Measurements from ENCODE around the gene FAM222B. TPM values are rescaled to one million over a fixed set of nuclear protein-coding genes. Genes with fewer than 3 reads are reported as not detected.
A peak's percentile ranks its signal among the peaks of the same experiment; 100 is the strongest.

FAM222B gene
- total RNA-seq, 1 experiment from 2014 or later, result 39.5 TPM

GRCh38 chr17:28710861-28711722, 131.5 kb downstream of the FAM222B start:
- H3K4me3 Mint-ChIP-seq (ENCODE audit: unreplicated experiment), result peak overlapping the region; percentile 82
- peaks cover 35% of the 10 kb centered on the region for H3K36me3 Mint-ChIP-seq (ENCODE audit: insufficient read depth, unreplicated experiment)
- peak; percentile 95 to 98 for DNase-seq
- H3K27me3 Mint-ChIP-seq (ENCODE audit: insufficient read depth, unreplicated experiment), result no peaks in the 10 kb centered on the region
- Histone ChIP-seq H3K36me3 (ENCODE audit: control insufficient read depth, insufficient read depth, low read length) (no peaks in the 10 kb centered on the region), H3K4me3 (ENCODE audit: low read depth, low read length) (peak overlapping the region; percentile 64), H3K9me3 (no peaks in the 10 kb centered on the region), H3K27me3 (replicated peaks; ENCODE audit: control insufficient read depth, insufficient read depth, low read length) (no peaks in the 10 kb centered on the region), H3K4me1 (peaks cover 11% of the 10 kb centered on the region)
- no peak for TF ChIP-seq CTCF (IDR thresholded peaks at IDR 0.05; ENCODE audit: insufficient read depth in 1 of 2, low read depth in 1 of 2, low read length in 1 of 2, severe bottlenecking in 1 of 2, unreplicated experiment in 1 of 2)
- no peaks in the 10 kb centered on the region for H3K9me3 Mint-ChIP-seq (ENCODE audit: unreplicated experiment)
- POLR2A ChIA-PET, result interaction anchor here (0.5 to 2.7 kb wide), 21 partner anchors 9 to 1576 kb away, joined by 3 to 213 read pairs (median 6); partner anchors contain the start of genes NEK8, PHF12, RPL23A and SDF2
- H3K4me1 Mint-ChIP-seq (ENCODE audit: low read depth, unreplicated experiment), result peaks cover 6% of the 10 kb centered on the region
- peak overlapping the region; percentile 87 for H3K27ac Mint-ChIP-seq (ENCODE audit: unreplicated experiment)
- CTCF ChIA-PET, result interaction anchor here (0.6 to 2.4 kb wide), 14 partner anchors 8 to 728 kb away, joined by 3 to 33 read pairs (median 6); partner anchors contain the start of genes NEK8, RPL23A and TLCD1
- intact Hi-C loops (cut with micrococcal nuclease; ENCODE audit: unreplicated experiment), result loop anchor here (1.0 kb wide), 2 partner anchors 8 to 13 kb away; partner anchors contain the start of gene RPL23A
- no TSS peak for BruUV-seq (replicated peaks)

- Mint-ChIP-seq H3K27ac (ENCODE audit: unreplicated experiment) (no peak overlapping the region), H3K4me3 (ENCODE audit: unreplicated experiment) (no peak overlapping the region), H3K4me1 (ENCODE audit: low read depth, unreplicated experiment) (peaks cover 1% of the 10 kb centered on the region), H3K9me3 (ENCODE audit: unreplicated experiment) (no peaks in the 10 kb centered on the region), H3K36me3 (ENCODE audit: insufficient read depth, unreplicated experiment) (peaks cover 63% of the 10 kb centered on the region), H3K27me3 (ENCODE audit: insufficient read depth, unreplicated experiment) (no peaks in the 10 kb centered on the region)
- ChIA-PET POLR2A (interaction anchor here (1.1 kb wide), 1 partner anchor 12 kb away, joined by 5 read pairs; the partner anchor contains the start of gene RPL23A), CTCF (no interaction called here)
- BruUV-seq (replicated peaks), result no TSS peak
- Histone ChIP-seq H3K27me3 (replicated peaks; ENCODE audit: control insufficient read depth, insufficient read depth, low read length) (no peaks in the 10 kb centered on the region), H3K4me1 (peaks cover 11% of the 10 kb centered on the region), H3K4me3 (ENCODE audit: low read depth, low read length) (no peak overlapping the region), H3K36me3 (ENCODE audit: control insufficient read depth, insufficient read depth, low read length) (no peaks in the 10 kb centered on the region), H3K9me3 (no peaks in the 10 kb centered on the region)
- intact Hi-C loops (cut with micrococcal nuclease; ENCODE audit: unreplicated experiment), result no loop called here
- no peak for TF ChIP-seq CTCF (IDR thresholded peaks at IDR 0.05; ENCODE audit: insufficient read depth in 1 of 2, low read depth in 1 of 2, low read length in 1 of 2, severe bottlenecking in 1 of 2, unreplicated experiment in 1 of 2)
- no peak for DNase-seq
These were observed 135.3 kb downstream of the FAM222B start for GRCh38 chr17:28707339-28707720.

GRCh38 chr17:28706471-28707338, 135.9 kb downstream of the FAM222B start:
- BruUV-seq (replicated peaks), result no TSS peak
- no peaks in the 10 kb centered on the region for H3K9me3 ChIP-seq
- TF ChIP-seq CTCF (IDR thresholded peaks at IDR 0.05; ENCODE audit: insufficient read depth in 1 of 2, low read depth in 1 of 2, low read length in 1 of 2, severe bottlenecking in 1 of 2, unreplicated experiment in 1 of 2), result no peak
- Mint-ChIP-seq H3K36me3 (ENCODE audit: insufficient read depth, unreplicated experiment) (peaks cover 67% of the 10 kb centered on the region), H3K27ac (ENCODE audit: unreplicated experiment) (no peak overlapping the region), H3K9me3 (ENCODE audit: unreplicated experiment) (no peaks in the 10 kb centered on the region), H3K27me3 (ENCODE audit: insufficient read depth, unreplicated experiment) (no peaks in the 10 kb centered on the region), H3K4me1 (ENCODE audit: low read depth, unreplicated experiment) (no peaks in the 10 kb centered on the region), H3K4me3 (ENCODE audit: unreplicated experiment) (no peak overlapping the region)
- peaks cover 10% of the 10 kb centered on the region for H3K4me1 ChIP-seq
- no peaks in the 10 kb centered on the region for H3K27me3 ChIP-seq (replicated peaks; ENCODE audit: control insufficient read depth, insufficient read depth, low read length)
- peaks cover 2% of the 10 kb centered on the region; the same call in 1 of the 2 replicates for H3K36me3 ChIP-seq (ENCODE audit: control insufficient read depth, insufficient read depth, low read length)
- POLR2A ChIA-PET, result interaction anchor here (1.1 kb wide), 1 partner anchor 13 kb away, joined by 5 read pairs; the partner anchor contains the start of gene RPL23A
- CTCF ChIA-PET, result no interaction called here
- H3K4me3 ChIP-seq (ENCODE audit: low read depth, low read length), result no peak overlapping the region
- intact Hi-C loops (cut with micrococcal nuclease; ENCODE audit: unreplicated experiment), result no loop called here
- peak in 1 of 2 experiments; percentile 35 for DNase-seq

All from Caco-2 (cell line).